Stomach (tissue), 4 donors: ENCODE results near the gene OTUD5.

ENCODE experiments used
- POLR2AphosphoS5 ChIP-seq, 3 donors: sonication (generic); formaldehyde crosslinking; IDR thresholded peaks; one replicate each; pipeline ENCODE4 v1.6.1; 2016; ENCODE audit warnings: antibody characterized with exemption in 3 of 3
- TF ChIP-seq, protein P1 (sequence below), 7 experiments: fragments of 450-650 bp in 4 of 7; fragments of 200-600 bp in 3 of 7; sonication (generic) in 3 of 7; IDR thresholded peaks; one replicate each; pipeline ENCODE4 v1.5.1; 2016 to 2019; ENCODE audit warnings: antibody characterized with exemption in 7 of 7, control low read depth in 2 of 7, mild to moderate bottlenecking in 1 of 7

DNA sequence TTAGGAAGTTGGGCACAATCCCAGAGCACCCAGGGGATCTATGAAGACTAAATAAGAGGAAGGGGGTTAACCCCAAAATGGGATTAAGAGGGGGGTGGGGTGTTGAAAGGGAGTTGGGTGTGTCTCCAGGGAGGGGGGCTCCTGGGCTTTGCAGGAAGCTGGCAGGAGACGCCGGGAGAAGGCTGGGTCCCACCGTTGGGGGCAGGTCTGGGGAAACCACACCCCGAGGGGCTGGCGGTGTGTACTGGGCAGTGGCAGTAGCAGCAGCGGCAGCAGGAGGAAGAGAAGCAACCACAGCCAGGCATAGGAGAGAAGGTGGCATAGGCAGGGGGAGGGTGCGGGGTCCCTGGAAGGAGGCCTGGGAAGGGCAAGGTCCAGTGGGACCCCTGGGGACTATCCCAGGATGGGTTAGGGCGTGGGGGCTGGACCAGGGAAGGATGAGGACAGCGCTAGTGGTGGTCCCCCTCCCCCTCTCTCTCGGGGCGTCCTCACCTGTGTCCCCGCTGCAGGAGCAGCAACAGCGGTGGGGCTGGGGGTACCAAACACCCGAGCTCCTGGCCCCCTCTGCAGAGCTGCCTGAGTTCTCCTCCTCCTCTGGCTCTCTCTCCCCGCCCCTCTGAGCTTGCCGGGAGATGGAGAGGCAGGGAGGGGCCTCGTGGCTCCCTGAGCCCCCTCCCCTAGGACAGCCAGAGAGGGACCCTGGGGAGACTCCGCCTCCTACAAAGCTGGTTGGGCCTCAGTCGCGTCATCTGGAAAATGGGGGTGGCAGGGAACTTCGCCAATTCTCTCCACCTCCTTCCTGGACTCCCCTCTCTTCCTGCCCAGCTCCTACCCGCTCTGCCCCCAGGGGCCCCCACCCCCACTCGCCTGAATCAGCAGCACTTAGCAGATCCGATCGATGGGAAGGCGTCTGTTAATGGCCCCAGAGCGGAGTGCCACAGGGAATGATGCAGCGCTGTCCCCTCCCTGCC, 14.1 kb upstream of the OTUD5 start, which contains the start of gene KCND1:
- TF ChIP-seq POLR2AphosphoS5 (IDR thresholded peaks at IDR 0.05): no peak
- TF ChIP-seq, protein P1, sequence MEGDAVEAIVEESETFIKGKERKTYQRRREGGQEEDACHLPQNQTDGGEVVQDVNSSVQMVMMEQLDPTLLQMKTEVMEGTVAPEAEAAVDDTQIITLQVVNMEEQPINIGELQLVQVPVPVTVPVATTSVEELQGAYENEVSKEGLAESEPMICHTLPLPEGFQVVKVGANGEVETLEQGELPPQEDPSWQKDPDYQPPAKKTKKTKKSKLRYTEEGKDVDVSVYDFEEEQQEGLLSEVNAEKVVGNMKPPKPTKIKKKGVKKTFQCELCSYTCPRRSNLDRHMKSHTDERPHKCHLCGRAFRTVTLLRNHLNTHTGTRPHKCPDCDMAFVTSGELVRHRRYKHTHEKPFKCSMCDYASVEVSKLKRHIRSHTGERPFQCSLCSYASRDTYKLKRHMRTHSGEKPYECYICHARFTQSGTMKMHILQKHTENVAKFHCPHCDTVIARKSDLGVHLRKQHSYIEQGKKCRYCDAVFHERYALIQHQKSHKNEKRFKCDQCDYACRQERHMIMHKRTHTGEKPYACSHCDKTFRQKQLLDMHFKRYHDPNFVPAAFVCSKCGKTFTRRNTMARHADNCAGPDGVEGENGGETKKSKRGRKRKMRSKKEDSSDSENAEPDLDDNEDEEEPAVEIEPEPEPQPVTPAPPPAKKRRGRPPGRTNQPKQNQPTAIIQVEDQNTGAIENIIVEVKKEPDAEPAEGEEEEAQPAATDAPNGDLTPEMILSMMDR (IDR thresholded peaks at IDR 0.05): no peak
